Midbrain (tissue), 1 donor: ENCODE measurements around the gene TFDP1.
"Not testable (repeated sequence)": the region's sequence is repeated elsewhere in the genome, so short reads cannot be mapped to it uniquely, and the experiment has no call there.

Experiments used
- DNase-seq: peaks from one replicate; lab custom pipeline; 2025; lab: John Stamatoyannopoulos, UW

TFDP1 gene

DNA sequence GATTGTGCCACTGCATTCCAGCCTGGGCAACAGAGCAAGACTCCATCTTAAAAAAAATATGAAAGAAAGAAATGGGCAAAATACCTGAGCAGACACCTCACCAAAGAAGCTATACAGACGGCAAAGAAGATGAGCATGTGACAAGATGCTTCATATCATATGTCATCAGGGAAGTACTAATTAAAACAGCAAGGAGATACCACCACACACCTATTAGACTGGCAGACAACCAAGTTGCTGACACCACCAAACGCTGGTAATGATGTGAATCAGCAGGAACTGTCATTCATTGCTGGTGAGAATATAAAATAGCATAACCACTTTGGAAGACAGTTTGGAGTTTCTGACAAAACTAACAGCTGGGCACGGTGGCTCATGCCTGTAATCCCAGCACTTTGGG is 11.5 kb upstream of the TFDP1 start:
- no peak for DNase-seq

DNA sequence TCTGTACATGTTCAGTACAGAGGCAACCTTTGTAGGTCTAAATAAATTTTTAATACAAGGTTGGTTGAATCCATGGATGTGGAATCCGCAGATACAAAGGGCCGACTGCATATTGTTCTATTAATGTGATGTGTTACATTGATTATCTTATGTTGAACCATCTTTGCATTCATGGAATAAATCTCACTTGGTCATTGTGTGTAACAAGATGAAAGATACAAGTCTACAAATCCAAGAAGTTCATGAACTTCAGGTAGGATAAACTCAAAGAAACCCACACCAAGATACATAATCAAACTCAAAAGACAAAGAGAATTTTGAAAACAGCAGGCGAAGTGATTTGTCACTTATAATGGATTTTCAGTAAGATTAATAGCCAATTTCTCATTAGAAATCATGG is 8.0 kb upstream of the TFDP1 start:
- DNase-seq: no peak

- DNase-seq: no peak
These were observed 6.6 kb upstream of the TFDP1 start for GRCh38 chr13:113577881-113578435.

GRCh38 chr13:113579686-113580085 is 4.9 kb upstream of the TFDP1 start:
- DNase-seq: no peak

GRCh38 chr13:113581871-113582270 is 2.7 kb upstream of the TFDP1 start:
- no peak for DNase-seq

- DNase-seq: no peak
These were observed 1.5 kb upstream of the TFDP1 start for GRCh38 chr13:113582841-113583631.

DNA sequence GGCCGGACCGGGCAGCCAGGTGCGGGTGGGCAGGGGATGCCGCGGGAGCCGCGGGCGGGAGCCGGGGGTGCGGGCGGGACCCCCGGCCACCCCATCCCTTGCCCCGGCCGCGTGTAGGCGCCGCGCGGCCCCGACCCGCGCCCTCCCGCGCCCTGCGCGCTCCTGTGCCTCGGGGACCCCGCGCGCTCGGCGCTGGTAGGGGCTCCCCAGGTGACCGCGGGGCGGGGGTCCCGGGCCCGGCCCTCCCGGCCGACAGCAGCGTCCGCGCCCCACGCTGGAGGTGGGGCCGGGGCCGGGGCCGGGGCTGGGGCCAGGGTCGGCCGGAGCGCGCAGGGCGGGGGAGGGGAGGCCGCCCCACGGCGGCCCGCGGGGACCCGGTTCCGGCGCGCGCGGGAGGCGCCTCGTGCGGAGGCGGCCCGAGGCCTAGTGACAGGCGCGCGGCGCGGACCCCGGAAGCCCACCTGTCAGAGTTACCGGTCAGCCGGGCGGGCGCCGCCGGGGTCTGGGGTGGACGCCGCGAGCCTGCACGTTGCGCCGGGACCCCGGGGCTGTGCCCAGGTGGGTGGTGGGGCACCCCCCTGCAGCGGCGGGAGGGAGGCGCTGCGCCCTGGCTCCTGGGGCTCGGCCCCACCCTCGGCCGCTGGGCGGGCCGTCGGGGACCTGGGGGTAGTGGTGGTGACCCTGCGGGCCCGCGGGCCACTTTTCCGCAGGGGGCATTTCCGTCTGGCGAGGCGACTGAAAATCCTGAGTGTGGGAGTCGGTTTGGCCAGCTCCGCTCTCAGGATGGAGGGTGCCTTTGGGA is 518 bp downstream of the TFDP1 start:
- no peak for DNase-seq

DNA sequence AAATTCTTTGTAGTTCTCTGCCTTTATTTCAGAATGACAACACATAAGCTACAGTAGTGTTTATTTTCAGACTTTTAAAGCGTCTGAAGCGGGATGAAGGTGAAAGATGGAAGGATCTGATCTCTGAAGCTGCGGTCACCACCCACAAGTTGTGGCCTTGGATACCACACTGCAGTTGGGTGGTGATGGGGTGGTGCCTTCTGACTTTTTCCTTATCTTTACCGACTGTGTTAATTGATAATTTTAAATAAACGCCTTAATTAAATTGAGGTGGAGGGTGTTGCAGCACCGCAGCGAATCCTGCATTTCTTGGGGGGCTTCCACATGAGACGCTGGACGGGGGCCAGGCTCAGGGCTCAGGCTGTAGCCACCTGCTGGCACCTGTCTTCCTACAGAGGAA is 1.3 kb downstream of the TFDP1 start:
- no peak for DNase-seq

GRCh38 chr13:113586661-113587479 is 2.3 kb downstream of the TFDP1 start:
- no peak for DNase-seq

DNA sequence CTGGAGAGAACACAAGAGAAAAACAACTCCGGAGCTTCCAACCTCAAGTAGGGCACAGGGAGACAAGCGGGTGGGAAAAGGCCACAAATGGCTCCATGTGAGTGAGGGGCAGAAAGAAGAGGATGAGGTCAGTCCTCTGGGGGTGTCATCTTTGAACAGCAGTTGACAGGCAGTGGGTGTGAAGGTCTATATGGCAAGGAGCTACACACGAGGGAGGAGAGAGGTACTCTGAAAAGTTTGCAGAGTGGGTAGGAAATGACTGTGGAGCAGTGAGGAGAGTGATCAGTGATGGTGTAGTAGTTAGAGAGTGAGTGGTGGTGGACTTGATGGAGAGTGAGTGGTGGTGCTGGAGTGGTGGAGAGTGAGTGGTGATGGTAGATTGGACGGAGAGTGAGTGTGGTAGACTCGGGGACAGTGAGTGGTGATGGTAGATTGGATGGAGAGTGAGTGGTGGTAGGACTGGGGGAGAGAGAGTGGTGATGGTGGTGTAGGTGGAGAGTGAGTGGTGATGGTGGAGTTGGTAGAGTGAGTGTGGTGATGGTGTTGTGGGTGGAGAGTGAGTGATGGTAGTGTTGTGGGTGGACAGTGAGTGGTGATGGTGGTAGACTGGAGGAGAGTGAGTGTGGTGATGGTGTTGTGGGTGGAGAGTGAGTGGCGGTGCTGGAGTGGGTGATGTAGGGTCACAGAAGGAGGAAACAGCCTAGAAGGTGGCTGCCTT is 4.0 kb downstream of the TFDP1 start:
- DNase-seq: no peak

DNA sequence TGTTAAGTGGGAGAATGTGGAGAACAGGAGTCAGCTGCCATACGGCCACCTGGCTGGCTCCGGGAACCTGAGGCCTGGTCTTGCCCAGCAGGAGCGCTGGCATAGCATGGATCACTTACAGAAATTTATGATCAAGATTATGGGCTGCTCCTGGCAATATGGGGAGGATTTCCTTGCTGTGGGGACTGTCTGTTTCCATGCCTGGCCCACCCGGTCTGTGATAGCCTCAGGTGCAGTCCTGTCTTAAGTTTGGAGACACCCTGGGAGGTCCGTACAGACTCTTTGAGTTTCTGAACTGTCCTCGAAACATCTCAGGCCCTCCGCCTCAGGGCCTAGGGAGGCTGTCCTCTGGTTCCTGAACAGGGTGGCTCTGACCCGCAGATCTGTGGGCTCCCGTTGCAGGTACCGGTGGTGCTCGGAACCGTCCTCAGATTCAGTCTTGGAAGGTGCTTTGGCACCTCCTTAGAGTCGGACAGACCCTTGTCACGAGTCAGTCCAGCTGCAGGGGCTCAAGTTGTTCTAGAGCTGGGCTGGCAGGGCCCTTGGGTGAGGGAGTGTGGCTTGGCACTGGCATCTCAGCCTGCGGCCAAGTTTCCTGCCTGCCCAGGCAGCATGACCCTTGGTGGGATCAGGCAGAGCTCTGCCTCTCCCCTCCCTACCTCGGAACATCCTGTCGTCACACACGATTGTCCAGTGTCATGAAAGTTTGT is 4.9 kb downstream of the TFDP1 start:
- no peak for DNase-seq

DNA sequence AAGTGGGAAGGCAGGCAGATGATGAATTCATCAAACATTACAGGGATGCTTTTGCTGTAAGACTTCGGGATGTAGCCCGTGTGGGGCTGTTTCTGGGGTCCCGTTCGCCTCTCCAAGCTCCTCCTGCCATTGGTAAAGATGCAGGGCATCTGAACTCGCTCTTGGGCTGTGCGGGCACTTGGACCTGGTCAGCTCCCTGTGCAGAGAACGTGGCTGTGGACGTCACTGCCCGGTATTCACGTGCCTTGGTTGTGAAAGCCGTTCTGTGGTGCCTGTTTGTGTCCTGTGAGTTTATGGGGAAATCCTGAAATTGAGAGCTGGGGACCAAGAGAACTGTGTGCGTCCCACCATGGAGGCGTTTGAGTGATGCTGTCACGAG is 5.4 kb downstream of the TFDP1 start:
- no peak for DNase-seq

DNA sequence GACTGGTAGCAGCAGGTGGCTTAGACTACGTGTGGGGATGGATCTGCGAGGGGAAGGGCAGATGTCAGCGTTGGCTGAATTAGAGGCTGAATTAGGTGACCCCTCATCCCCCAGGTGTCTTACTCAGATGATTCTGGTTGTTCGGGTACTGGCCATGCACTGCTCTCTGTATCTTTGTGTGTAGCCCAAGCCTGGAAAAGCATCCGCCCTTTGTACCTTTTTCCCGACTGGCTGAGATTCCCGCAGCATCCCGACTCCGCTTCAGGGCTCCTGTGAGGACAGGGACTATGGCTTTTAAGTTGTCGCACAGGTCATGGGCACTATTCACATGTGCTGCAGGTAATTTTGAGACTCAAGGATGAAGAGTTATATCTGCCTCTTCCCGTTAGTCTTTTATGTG is 7.2 kb downstream of the TFDP1 start:
- DNase-seq: no peak

DNA sequence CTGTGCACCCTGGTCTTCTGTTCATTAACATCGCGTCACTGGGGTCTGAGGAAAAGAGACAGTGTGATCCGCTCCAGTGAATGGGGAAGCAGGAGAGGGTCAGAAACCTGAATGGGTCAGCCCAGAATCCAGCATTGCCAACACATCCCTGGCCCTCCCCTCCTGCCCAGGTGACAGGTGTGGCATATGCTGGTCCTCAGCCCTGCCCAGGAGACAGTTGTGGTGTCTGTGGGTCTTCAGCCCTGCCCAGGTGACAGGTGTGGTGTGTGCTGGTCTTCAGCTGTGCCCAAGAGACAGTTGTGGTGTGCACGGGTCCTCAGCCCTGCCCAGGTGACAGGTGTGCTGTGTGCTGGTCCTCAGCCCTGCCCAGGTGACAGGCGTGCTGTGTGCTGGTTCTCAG is 8.0 kb downstream of the TFDP1 start:
- DNase-seq: no peak

GRCh38 chr13:113594066-113594821 is 9.7 kb downstream of the TFDP1 start:
- not testable (repeated sequence) for DNase-seq

DNA sequence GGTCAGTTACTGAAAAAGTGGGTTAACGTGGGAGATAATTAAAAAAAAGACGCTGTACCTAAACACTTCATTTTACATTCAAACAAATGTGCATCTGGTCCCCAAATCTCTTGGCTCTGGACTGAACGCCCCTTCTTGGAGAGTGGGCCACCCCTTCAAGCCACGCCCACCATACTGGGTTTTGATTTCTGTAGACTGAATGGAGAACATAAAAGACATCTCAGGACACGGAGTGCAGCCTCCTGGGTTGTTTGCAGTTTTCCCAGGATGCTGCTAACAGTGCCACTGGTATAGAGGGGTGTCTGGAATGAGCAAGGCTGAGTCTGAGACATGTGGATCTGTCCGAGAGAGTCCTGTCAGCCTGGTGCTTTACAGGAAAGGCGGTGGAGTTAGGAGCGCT is 10.6 kb downstream of the TFDP1 start:
- no peak for DNase-seq

- no peak for DNase-seq
These were observed 12.0 kb downstream of the TFDP1 start for GRCh38 chr13:113596321-113597200.

GRCh38 chr13:113597391-113598080 is 13.0 kb downstream of the TFDP1 start:
- DNase-seq: no peak

- DNase-seq: no peak
These were observed 13.5 kb downstream of the TFDP1 start for GRCh38 chr13:113598081-113598410.
